Body of pancreas (tissue), 4 donors: ENCODE measurements around the gene ANKRD18B. TPM values are rescaled to one million over a fixed set of nuclear protein-coding genes. Genes with fewer than 3 reads are reported as not detected.

ENCODE experiments used
- ATAC-seq: fragments of 150-250 bp; one replicate; pipeline ENCODE4 v1.9.1; 2016
- DNase-seq, 4 donors: peaks; one replicate each; pipeline ENCODE4 v3.0.0-alpha.2; 2019
- H3K27ac ChIP-seq, 4 donors: fragments of 200-600 bp; sonication (generic); 1 replicate in 3 of 4; 2 replicates in 1 of 4; pipeline versions ENCODE4 v1.5.1 to v1.6.1; 2016 to 2019; ENCODE audit warnings: mild to moderate bottlenecking in 1 of 4, mixed read lengths in 1 of 4, moderate library complexity in 1 of 4
- H3K27me3 ChIP-seq, 2 donors: fragments of 200-600 bp; sonication (generic); one replicate each; pipeline ENCODE4 v1.6.0; 2016; ENCODE audit warnings: mild to moderate bottlenecking in 1 of 2
- H3K36me3 ChIP-seq, 2 donors: fragments of 200-600 bp; sonication (generic); replicated peaks in 1 of 2; 2 replicates each; pipeline ENCODE4 v1.5.1; 2016; ENCODE audit warnings: low read depth in 2 of 2; ENCODE audit not compliant: insufficient read depth in 1 of 2
- H3K4me1 ChIP-seq: fragments of 200-600 bp; sonication (generic); one replicate; pipeline ENCODE4 v1.6.0; 2016
- H3K4me3 ChIP-seq, 2 donors: fragments of 200-600 bp; sonication (generic); 1 replicate in 1 of 2; 2 replicates in 1 of 2; pipeline ENCODE4 v1.5.1; 2016 to 2019
- H3K9me3 ChIP-seq, 3 donors: fragments of 200-600 bp; sonication (generic); 1 replicate in 2 of 3; 2 replicates in 1 of 3; pipeline ENCODE4 v1.5.1; 2016
- POLR2A ChIP-seq, 3 donors: fragments of 450-650 bp; IDR thresholded peaks; one replicate each; pipeline ENCODE4 v1.6.1; 2016; ENCODE audit warnings: antibody characterized with exemption in 3 of 3, mild to moderate bottlenecking in 2 of 3
- WGBS, 2 donors: methylation state at CpG; one replicate each; pipeline ENCODE4 v1.1.5; 2017; 5-methylcytosine and 5-hydroxymethylcytosine counted together
- intact Hi-C: fragments of 100-400 bp; cut with DNase I; formaldehyde crosslinking; loops from one replicate; pipeline ENCODE4 v1.15.1; 2023
- small RNA-seq: library from RNA; depleted of rRNA; stranded (forward); fragments of <200 nt; gene quantifications from one replicate; pipeline ENCODE3, GENCODE V24; 2016
- total RNA-seq, 2 donors: library from RNA; depleted of rRNA; stranded (reverse); fragments of >200 nt; gene quantifications; one replicate each; pipeline ENCODE4 v1.1.0, GENCODE V29; 2016
- TF ChIP-seq, protein P1 (sequence below), 7 experiments: fragments of 450-650 bp in 4 of 7; fragments of 200-600 bp in 3 of 7; sonication (generic) in 3 of 7; IDR thresholded peaks; one replicate each; pipeline ENCODE4 v1.5.1; 2016 to 2019; ENCODE audit warnings: antibody characterized with exemption in 7 of 7

Gene ANKRD18B
- total RNA-seq, 2 donors from 2014 or later = 6.0 TPM; not detected in 1

DNA sequence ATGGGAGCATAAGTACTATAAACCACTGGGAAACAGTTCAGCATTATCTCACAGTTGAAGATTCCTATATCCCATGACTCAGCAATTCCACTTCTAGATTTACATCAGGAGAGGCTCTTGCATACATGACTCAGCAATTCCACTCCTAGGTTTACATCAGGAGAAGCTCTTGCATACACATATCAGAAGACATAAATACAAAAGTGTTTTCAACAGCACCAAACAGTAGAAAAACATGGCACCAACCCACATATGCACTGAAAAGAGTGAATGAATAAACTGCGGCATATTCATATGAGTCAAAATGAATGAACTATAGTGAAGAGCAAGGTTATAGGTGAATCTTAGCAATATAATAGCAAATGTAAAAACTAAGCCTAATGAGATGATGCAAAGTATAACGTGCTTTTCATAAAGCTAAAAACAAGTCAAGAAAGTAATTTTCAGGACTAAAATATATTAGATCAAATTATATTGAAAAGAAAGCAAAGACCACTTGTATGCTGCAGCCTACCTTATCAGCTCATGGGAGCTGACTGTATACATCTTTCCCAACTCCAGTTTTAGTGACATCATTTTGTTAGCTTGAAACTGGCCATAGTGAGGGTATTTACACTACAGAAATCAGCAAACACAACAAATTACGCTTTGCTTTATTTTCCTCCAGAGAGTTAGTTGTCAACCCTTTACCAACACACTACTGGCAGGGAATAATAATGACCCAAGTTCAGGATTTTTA lies 95.8 kb downstream of the ANKRD18B start:
- 41 to 56% methylated on average over 3 of the region's 3 CpGs for WGBS, 2 donors
- Histone ChIP-seq H3K36me3 (no peaks in the 10 kb centered on the region), H3K27me3 (no peaks in the 10 kb centered on the region), H3K9me3 (no peaks in the 10 kb centered on the region), H3K4me1 (peaks cover 5% of the 10 kb centered on the region), H3K27ac (no peak overlapping the region), H3K4me3 (no peak overlapping the region)
- TF ChIP-seq POLR2A (IDR thresholded peaks at IDR 0.05) = no peak
- TF ChIP-seq, protein P1, sequence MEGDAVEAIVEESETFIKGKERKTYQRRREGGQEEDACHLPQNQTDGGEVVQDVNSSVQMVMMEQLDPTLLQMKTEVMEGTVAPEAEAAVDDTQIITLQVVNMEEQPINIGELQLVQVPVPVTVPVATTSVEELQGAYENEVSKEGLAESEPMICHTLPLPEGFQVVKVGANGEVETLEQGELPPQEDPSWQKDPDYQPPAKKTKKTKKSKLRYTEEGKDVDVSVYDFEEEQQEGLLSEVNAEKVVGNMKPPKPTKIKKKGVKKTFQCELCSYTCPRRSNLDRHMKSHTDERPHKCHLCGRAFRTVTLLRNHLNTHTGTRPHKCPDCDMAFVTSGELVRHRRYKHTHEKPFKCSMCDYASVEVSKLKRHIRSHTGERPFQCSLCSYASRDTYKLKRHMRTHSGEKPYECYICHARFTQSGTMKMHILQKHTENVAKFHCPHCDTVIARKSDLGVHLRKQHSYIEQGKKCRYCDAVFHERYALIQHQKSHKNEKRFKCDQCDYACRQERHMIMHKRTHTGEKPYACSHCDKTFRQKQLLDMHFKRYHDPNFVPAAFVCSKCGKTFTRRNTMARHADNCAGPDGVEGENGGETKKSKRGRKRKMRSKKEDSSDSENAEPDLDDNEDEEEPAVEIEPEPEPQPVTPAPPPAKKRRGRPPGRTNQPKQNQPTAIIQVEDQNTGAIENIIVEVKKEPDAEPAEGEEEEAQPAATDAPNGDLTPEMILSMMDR (IDR thresholded peaks at IDR 0.05) = no peak
- no peak for ATAC-seq
- no peak for DNase-seq
- intact Hi-C loops = loop anchor here (5.0 kb wide), 1 partner anchor 102 kb away; no protein-coding TSS in a partner anchor

DNA sequence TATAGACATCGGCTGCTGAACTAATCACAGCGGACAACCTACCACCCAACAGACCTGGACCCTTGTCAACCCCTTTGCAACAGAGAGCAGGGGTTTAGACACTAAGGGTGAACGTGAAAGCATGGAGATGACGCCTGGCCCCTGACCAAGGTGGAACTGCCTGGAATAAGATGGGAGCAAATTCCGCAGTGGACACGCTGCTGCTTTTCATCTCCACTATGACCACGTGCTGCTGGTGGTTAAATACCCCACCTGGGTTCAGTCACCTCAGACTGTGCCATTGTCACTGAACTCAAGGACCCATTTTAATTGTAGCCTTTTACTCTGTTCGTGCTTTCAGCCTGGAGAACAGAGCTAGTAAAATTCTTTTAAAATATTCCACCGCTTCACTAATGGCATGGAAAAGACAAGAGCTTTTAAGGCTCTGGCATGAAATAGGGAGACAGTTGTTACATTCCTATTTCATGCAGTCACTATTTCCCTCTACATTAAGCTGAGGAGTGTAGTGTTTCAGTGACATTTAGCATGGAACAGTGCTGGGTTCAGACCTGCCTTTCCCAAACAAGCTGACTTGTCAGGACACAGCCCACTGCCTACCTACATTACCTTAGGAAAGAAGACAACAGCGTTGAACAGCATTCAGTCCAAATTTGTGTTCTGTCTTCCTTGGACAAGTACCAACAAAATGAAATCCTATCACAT lies 96.8 kb downstream of the ANKRD18B start:
- H3K27ac ChIP-seq = no peak overlapping the region
- H3K27me3 ChIP-seq = no peaks in the 10 kb centered on the region
- no peak for ATAC-seq
- no peak overlapping the region for H3K4me3 ChIP-seq
- intact Hi-C loops = loop anchor here (5.0 kb wide), 1 partner anchor 101 kb away; no protein-coding TSS in a partner anchor
- WGBS, 2 donors = 76 to 79% methylated on average over 10 of the region's 10 CpGs
- TF ChIP-seq, protein P1 (IDR thresholded peaks at IDR 0.05) = no peak
- no peak for TF ChIP-seq POLR2A (IDR thresholded peaks at IDR 0.05)
- H3K36me3 ChIP-seq = no peaks in the 10 kb centered on the region
- H3K9me3 ChIP-seq = no peaks in the 10 kb centered on the region
- no peak for DNase-seq
- H3K4me1 ChIP-seq = peaks cover 5% of the 10 kb centered on the region

Small RNAs within 50 kb of the gene (small RNA-seq; reads per million reads assigned to genes)
- not detected for gene AL139008.1
- gene PRSS3P4 = not detected

Other genes with a start within 250 kb of the ANKRD18B start
- gene NFX1, start 233.7 kb upstream of the ANKRD18B start, total RNA-seq = 10 to 100 TPM; 22.1 to 26.4 TPM
- 10 to 100 TPM in 1 of 2 donors, 1 to 10 TPM in 1; 4.2 to 29.7 TPM for gene AQP7, start 121.7 kb upstream of the ANKRD18B start, total RNA-seq
- gene AQP3, start 76.7 kb upstream of the ANKRD18B start, total RNA-seq = 10 to 100 TPM; 12.5 to 50.3 TPM
- gene NOL6, start 50.3 kb upstream of the ANKRD18B start, total RNA-seq = 10 to 100 TPM; 14.8 to 23.1 TPM